ENCODE results near the gene HEPHL1.
"Not testable (repeated sequence)": the region's sequence is repeated elsewhere in the genome, so short reads cannot be mapped to it uniquely, and the experiment has no call there.

Gene HEPHL1, protein sequence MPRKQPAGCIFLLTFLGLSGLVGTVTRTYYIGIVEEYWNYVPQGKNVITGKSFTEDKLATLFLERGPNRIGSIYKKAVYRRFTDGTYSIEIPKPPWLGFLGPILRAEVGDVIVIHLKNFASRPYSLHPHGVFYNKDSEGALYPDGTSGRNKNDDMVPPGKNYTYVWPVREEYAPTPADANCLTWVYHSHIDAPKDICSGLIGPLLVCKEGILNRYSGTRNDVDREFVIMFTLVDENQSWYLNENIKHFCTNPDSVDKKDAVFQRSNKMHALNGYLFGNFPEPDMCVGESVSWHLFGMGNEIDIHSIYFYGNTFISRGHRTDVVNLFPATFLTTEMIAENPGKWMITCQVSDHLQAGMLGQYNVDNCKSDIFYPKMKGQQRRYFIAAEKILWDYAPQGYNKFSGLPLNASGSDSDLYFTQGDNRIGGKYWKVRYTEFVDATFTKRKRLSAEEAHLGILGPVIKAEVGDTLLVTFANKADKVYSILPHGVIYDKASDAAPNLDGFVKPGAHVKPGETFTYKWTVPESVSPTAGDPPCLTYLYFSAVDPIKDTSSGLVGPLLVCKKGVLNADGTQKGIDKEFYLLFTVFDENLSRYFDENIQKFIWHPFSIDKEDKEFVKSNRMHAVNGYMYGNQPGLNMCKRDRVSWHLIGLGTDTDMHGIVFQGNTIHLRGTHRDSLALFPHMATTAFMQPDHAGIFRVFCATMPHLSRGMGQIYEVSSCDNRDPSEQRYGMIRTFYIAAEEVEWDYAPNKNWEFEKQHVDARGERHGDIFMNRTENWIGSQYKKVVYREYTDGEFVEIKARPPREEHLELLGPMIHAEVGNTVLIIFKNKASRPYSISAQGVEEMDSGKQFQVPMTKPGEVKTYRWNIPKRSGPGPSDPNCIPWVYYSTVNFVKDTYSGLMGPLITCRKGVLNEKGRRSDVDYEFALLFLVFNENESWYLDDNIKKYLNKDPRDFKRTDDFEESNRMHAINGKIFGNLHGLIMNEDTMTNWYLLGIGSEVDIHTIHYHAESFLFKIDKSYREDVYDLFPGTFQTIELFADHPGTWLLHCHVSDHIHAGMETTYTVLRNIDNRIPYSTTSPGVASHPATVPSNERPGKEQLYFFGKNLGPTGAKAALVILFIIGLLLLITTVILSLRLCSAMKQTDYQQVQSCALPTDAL
- total RNA-seq, result 0 reads per million in 2 experiments

DNA sequence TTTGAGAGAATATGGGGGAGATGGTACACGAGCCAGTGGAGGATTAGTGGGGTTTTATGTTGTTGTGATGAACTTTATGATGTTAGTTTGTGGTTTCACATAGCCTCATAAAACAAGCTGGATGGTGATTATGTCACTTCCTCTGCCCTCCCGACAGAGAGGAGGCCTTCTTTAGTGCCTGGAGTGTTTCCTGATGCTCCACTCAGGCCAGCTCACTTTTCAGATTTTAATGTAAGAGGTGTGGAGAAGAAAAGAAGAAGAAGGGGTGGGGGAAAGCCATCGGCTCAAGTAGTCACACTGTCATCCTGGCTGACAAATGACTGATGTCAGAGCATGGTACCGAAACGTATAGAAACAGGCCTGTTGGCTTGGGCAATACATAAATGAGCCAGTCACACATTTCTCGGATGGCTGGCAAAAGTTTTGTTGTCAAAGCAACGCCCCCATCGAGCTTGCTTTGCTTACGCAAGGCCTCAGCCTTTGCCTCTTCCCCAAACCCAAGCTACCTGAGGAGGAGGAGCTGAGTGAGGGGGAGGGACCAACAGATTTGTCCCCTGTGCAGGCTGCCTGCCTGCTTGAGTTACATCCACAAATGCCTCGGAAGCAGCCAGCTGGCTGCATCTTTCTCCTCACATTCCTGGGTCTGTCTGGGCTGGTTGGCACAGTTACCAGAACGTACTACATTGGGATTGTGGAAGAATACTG is at the start of gene HEPHL1:
Gene HEPHL1, plus strand, starts transcription at position 578 of the 705 bp plus-strand sequence. Its CDS starts 15 bp downstream, at position 593.
- no peak for DNase-seq (ENCODE audit: low read depth)

DNA sequence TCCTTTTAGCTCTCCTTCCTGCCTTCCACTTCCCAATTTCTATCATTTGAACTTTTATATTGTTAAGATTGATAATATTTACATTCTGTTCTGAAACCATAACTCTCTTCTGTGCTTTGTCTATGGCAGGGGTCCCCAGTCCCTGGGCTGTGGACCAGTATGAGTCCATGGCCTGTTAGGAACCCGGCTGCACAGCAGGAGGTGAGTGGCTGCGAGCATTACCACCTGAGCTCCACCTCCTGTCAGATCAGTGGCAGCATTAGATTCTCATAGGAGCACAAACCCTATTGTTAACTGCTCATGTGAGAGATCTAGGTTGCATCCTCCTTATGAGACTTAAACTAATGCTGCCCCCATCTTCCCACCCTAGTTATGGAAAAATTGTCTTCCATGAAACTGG is 48.4 kb upstream of the HEPHL1 start:
- no peak for DNase-seq (ENCODE audit: low read depth)

DNA sequence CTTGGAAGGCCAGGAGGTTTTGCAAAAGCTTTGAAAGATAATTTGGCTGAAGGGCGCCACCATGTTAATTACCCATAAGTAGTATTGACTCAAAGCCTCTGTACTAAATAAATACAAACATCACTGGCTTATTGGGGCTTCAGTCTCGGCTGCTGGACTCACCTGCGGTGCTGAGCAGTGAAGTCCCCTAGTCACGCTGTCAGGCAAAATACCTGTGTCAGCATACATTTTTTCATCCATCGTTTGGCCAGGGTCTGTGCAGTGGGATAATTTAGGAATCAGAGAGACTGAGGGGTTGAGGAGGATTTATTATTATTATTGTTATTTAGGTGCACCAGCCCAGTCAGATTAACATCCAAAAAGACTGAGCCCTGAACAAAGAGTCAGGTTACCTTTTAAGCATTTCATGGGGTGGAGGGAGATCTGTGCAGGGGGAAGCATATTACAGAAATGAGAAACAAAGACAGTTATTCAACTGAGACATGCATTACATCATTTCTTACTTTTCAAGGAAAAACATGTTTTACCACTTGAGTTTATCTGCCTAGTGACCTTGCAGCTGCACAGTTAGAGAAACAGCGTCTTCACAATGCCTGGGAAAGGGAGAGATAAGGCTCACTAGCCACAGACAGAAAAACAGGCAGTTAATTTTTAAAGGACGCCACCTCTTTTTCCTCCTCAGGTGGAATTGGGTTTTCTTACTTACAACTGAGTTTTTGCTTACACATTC is 47.7 kb upstream of the HEPHL1 start:
- not testable (repeated sequence) for DNase-seq (ENCODE audit: low read depth)

DNA sequence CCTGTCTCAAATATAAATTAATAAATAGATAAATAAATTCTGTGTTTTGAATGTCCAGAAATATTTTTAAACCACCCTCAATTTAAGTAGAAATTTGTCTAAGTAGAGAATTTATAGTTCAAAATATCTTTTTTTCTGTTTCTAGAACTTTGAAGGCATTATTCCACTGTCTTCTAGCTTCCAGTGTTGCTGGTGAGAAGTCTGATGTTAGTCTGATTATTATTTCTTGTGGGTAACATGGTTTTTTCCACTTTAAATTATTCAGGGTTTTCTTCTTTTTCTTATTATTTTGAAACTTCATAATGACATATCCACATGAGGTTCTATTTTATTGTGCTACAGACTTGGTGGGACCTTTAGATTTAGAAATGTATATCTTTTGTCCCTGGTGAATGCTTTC is 46.4 kb upstream of the HEPHL1 start:
- DNase-seq (ENCODE audit: low read depth), result no peak

DNA sequence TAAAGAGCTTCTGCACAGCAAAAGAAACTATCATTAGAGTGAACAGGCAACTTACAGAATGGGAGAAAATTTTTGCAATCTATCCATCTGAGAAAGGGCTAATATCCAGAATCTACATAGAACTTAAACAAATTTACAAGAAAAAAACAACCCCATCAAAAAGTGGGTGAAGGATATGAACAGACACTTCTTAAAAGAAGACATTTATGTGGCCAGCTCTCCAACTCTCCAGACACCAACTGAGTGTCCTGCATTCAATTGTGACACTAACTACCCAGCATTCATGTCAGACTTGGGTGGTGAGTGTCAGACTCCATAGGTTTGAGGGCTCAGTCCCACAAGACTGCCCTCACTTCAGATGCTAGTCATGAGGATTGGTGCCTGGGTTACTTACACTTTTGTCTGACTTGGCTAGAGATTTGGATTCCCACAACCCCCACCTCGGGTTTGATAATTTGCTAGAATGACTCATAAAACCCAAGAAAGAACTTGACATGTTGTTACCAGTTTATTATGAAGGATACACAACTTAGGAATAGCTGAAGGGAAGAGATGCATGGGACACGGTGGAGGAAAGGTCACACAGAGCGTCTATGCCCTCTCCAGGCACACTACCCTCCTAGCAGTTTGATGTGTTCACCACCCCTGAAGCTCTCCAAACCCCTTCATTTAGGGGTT is 44.4 kb upstream of the HEPHL1 start:
- DNase-seq (ENCODE audit: low read depth), result not testable (repeated sequence)

DNA sequence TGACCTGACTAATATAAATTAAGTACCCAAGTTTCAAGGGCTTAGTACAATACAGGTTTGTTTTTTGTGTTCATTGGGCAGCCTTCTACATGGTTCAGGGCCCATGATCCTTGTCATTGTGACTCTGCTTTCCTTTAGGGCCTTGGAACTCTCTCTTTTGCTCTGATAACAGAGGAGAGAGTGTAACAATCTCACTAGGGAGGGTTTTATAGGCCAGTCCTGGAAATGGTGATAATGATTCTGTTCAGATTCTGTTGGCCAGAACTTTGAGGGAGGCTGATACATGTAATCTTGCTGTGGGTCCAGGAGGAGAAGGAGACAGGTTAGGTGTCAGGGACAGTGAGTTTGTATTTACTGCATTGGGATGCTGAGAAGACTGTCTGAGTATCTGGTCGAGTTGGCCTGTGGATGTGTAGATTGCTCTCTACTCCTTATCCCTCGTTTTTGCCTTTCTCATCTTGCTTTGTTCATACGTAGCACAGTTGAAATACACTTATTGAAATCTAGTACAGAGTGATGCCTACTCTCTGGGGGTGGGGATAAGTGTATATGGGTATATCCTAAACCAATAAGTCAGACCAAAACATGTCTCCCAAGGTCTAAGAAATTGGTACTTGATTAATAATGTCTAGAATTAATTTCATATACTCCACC is 37.5 kb upstream of the HEPHL1 start:
- DNase-seq (ENCODE audit: low read depth), result no peak

DNA sequence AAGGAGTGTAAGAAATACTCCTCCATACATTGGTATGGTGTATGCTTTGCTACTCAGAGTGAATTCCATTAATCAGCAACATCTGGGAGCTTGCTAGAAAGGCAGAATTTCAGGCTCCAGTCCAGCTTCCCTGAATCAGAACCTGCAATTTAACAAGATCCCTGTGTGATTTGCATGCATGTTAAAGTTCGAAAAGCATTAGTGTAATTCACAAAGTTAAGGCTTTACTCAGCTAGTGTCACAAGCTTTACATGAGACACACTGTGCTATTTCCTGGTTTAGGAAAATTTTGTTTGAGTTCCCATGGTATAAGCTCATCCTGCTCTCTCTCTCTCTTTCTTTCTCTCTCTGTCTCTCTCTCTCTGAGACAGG is 37.0 kb upstream of the HEPHL1 start:
- DNase-seq (ENCODE audit: low read depth), result no peak

DNA sequence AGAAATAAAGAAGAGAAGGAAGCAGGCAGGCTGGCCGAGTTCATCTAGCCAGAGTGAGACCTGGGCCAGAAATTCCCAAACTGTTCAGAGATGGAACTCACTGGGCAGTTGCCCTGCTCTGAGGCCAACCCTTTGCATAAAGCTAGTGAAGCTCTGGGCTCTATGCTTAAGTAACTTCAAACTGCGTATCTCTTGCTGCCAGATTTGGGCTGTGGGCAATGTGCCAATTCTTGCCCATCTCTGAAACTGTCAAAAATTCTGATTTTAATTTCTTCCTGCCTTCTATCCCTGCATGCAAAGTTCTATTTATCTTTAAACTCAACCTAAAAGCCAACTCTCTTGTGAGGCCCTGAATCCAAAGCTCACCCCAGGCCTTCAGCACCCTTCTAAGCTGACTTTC is 36.2 kb upstream of the HEPHL1 start:
- no peak for DNase-seq (ENCODE audit: low read depth)

DNA sequence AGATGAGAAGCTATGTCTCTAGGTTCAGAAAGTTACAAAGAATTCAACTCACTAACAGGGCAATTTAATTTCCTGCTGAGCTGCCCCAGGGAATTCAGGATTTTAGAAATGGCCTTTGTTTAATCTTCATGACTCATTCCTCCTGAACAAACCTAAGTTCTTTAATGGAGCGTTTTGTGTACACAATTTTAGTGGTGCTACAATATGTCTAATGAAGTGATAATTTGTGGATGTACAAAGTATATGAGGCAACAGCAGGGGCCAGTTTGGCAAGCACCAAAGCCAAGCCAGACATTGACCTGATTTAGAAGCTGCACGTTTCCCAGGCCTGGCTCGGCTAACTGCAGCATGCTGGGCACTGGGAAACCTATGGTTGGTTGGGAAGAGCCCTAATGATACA is 34.4 kb upstream of the HEPHL1 start:
- no peak for DNase-seq (ENCODE audit: low read depth)

DNA sequence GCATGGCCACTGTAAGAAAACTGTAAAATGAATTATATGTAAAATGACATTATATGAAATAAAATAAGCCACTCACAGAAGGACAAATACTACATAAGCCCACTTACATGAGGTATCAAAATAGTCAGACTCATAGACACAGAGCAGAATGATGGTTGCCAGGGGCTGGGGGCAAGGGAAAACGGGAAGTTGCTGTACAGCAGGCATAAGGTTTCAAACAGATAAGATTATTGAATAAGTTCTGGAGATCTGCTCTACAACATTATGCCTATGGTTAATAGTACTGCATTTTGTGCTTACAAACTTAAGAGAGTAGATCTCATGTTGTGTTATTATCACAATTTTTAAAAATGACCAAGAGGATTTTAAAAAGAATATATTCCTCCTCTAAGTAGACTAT is 32.7 kb upstream of the HEPHL1 start:
- no peak for DNase-seq (ENCODE audit: low read depth)

DNA sequence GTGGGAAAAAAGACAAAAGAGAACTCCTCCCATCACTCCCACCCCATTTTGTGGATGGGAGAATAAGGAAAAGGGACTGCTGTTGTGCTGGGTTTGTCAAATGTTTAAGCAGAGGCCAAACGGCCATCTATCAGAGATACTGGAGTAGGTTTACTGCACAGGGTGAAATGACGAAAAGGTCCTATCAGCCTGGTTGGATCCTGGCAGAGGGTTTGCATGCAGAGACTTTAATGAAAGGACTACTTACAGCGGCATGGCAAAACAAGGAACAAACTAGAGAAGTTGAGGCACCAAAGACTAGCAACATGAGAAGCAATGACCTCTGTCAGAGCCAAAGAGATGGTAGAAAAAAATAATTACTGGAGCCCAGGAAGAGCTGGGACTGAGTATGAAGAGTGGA is 32.2 kb upstream of the HEPHL1 start:
- no peak for DNase-seq (ENCODE audit: low read depth)

DNA sequence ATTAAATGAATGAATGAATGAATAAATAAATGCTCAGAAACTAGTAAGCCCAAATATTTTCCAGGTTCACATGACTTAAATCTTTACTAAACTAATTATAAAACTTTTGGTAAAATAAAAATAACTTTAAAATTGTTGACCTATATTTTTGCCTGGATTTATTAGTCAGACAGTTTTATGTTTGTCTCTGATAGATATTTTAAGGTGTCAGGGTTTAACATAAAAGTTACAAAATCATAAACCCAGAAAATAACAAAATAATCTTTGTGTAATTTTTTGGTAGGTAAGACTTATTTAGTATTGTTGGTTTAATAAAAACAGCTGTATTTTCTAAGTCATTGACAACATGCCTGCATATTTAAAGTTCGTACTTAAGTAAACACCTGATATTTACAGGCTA is 27.4 kb upstream of the HEPHL1 start:
- no peak for DNase-seq (ENCODE audit: low read depth)

DNA sequence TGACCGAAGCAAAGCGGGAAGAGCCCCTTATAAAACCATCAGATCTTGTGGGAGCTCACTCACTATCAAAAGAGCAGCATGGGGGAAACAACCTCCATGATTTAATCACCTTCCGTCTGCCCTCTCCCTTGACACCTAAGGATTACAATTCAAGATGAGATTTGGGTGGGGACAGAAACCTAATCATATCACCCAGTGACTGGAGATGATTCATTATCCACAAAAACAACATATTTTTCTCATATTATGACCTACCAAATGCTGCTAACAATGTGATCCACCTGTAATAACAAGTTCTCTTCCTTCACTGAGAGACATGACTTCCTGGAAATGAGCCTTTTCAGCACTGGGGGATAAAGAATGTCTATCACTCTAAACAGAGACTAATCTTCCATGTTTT is 23.4 kb upstream of the HEPHL1 start:
- no peak for DNase-seq (ENCODE audit: low read depth)

DNA sequence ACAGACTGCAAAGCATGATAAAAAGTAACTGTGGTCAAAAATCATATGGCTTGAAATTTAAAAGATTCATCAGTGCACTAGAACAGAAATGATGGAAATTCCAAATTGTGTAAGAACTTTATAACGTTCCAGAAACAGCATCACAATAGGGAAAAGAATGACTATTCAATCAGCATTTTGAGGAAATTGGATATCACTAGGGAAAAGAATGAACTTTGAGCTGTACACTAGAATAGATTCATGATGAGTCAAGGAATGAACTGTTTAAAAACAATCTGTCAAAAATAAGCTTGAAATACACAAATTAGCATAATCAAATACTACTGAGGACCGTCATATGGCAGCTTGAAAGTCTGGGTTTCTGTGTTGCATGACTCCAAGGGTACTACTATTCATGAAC is 20.5 kb upstream of the HEPHL1 start:
- no peak for DNase-seq (ENCODE audit: low read depth)

DNA sequence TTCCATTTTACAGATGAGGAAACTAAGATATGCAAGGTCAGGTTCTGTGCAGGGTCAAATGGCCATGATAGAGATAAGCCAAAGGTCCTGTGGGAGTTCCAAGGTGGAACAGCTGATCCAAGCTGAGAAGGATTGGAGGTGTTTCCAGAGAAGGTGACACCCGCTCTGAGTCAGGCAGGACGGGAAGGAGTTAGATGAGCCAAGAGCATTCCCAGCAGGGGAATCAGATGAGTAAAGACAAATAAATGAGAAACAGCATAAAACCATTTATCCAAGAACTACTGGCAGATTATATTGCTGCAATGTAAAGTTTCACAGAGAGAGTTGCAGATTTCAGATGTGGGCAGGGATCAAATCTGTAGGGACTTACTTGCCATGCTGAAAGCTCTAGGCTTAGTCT is 18.9 kb upstream of the HEPHL1 start:
- no peak for DNase-seq (ENCODE audit: low read depth)

DNA sequence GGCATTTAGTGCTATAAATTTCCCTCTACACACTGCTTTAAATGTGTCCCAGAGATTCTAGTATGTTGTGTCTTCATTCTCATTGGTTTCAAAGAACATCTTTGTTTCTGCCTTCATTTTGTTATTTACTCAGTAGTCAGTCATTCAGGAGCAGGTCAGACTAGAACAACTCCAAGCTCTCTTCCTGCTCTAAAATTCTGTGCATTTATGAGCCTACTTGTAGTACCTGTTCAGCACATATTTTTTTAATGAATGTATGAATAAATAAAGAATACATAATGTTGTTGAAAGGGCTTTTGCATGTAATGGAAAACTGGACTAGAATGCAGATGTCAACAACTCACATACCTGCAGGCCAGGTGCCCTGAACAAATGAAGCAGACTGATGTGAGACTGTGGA is 13.7 kb upstream of the HEPHL1 start:
- DNase-seq (ENCODE audit: low read depth), result no peak

DNA sequence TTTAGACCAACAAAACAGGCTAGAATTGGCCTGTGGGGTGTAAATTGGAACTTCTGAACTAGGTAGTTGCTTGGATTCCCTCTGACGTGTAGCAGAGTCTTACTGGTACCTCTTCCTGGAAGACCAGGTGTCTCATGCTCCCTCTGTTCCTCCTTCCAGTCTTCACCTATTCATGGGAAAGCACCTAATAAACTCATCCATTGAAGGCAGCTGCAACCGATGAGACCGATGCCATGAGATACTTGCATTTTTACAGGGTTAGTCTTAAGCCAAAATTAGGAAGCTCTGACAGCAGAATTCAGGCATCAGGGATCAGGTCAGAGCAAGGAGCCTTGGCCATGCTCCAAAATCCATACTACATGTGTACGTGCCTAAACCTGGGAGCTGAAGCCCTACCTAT is 13.2 kb upstream of the HEPHL1 start:
- no peak for DNase-seq (ENCODE audit: low read depth)

DNA sequence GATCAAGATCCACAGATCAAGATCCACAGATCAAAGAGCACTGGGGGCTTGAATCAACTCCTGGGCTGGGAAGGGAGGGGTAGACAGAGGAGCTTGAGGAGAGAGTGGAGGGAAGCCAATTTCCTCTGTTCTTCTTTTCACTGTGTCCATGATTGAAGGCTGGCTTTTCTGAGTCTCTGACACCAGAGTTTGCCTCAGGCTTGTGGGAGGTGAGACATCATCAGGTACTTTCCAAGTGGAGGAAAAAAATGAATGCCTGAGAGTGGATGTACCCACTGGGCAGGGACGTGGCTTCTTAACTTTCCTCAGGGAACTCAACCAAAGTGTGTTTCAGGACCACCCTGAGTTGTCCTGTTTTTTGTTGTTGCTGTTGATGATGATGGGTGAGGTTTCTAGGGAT is 11.0 kb upstream of the HEPHL1 start:
- DNase-seq (ENCODE audit: low read depth), result no peak

DNA sequence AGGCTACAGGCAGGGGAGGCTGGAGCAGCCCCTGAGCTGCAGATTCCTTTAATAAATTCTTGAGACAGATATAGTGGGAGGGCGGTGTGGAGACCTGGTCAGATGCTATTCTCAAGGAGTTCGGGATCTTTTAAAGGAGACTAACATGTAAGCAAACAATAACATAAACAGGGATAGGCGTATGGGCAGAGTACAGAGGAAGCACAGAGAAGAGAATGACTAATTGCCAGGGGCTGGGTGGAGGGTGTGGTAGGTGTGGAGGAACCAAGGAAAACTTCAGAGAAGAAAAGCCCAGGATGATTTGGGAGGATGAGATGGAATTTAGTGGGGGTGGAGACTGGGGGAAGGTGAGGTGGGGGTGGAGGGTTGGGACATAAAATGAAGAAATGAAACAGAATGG is 9.7 kb upstream of the HEPHL1 start:
- DNase-seq (ENCODE audit: low read depth), result no peak

DNA sequence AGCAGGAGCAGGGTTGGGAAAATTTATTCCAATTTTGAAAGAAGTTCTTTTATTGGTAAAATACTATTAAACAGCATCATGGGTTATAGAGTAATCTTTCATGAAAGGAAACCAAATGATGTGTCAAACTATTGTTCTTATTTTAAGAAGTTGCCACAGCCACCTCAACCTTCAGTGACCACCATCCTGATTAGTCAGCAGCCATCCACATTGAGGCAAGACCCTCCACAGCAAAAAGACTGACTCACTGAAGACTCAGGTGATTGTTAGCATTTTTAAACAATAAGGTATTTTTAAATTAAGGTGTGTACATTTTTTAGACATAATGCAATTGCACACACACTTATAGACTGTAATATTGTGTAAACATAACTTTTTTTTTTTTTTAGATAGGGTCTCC is 3.7 kb upstream of the HEPHL1 start:
- DNase-seq (ENCODE audit: low read depth), result no peak
